ENCODE measurements around the gene LINGO4.

Gene LINGO4

GRCh38 chr1:151838222-151839081 is 33.2 kb upstream of the LINGO4 start:
- Histone ChIP-seq H3K9me3 (no peaks in the 10 kb centered on the region), H3K27me3 (peaks cover 0 to 58% of the 10 kb centered on the region in 2 donors), H3K4me3 (peak overlapping the region; percentile 46 to 53), H3K27ac (no peak overlapping the region), H3K4me1 (peaks cover 0 to 32% (median 26%) of the 10 kb centered on the region in 4 donors), H3K36me3 (no peaks in the 10 kb centered on the region)
- intact Hi-C loops (cut with DNase I; ENCODE audit: low total_unique reads) = no loop called here
- no peak for DNase-seq
- no peak for TF ChIP-seq CTCF (IDR thresholded peaks at IDR 0.05)

- Histone ChIP-seq H3K36me3 (no peaks in the 10 kb centered on the region), H3K27ac (no peak overlapping the region), H3K4me1 (peaks cover 0 to 32% (median 26%) of the 10 kb centered on the region in 4 donors), H3K9me3 (no peaks in the 10 kb centered on the region), H3K4me3 (peak overlapping the region; percentile 46 to 53), H3K27me3 (peaks cover 0 to 62% of the 10 kb centered on the region in 2 donors)
- no peak for DNase-seq
- no peak for TF ChIP-seq CTCF (IDR thresholded peaks at IDR 0.05)
- intact Hi-C loops (cut with DNase I; ENCODE audit: low total_unique reads) = no loop called here
Measured at GRCh38 chr1:151837884-151838221, 32.6 kb upstream of the LINGO4 start.

- no peak overlapping the region for H3K4me3 ChIP-seq
- no peak for TF ChIP-seq CTCF (IDR thresholded peaks at IDR 0.05)
- intact Hi-C loops (cut with DNase I; ENCODE audit: low total_unique reads) = no loop called here
- no peaks in the 10 kb centered on the region for H3K9me3 ChIP-seq
- H3K36me3 ChIP-seq = no peaks in the 10 kb centered on the region
- no peak for DNase-seq
- peaks cover 0 to 65% of the 10 kb centered on the region in 2 donors for H3K27me3 ChIP-seq
- H3K4me1 ChIP-seq = peaks cover 0 to 32% (median 26%) of the 10 kb centered on the region in 4 donors
- no peak overlapping the region for H3K27ac ChIP-seq
Measured at GRCh38 chr1:151837197-151837596, 32.0 kb upstream of the LINGO4 start.

- no peak for DNase-seq
- intact Hi-C loops (cut with DNase I; ENCODE audit: low total_unique reads) = no loop called here
Measured at GRCh38 chr1:151835596-151835995, 30.4 kb upstream of the LINGO4 start.

GRCh38 chr1:151834239-151834638 is 29.0 kb upstream of the LINGO4 start:
- H3K27ac ChIP-seq = no peak overlapping the region

More at GRCh38 chr1:151835596-151835995, 30.4 kb upstream of the LINGO4 start:
- peaks cover 0 to 78% of the 10 kb centered on the region in 2 donors for H3K27me3 ChIP-seq
- no peak overlapping the region for H3K4me3 ChIP-seq
- H3K27ac ChIP-seq = no peak overlapping the region
- no peak for TF ChIP-seq CTCF (IDR thresholded peaks at IDR 0.05)
- no peaks in the 10 kb centered on the region for H3K36me3 ChIP-seq
- H3K4me1 ChIP-seq = peaks cover 0 to 32% (median 26%) of the 10 kb centered on the region in 4 donors
- H3K9me3 ChIP-seq = no peaks in the 10 kb centered on the region

More at GRCh38 chr1:151834239-151834638, 29.0 kb upstream of the LINGO4 start:
- DNase-seq = no peak
- H3K27me3 ChIP-seq = peaks cover 0 to 74% of the 10 kb centered on the region in 2 donors
- TF ChIP-seq CTCF (IDR thresholded peaks at IDR 0.05) = no peak
- no peak overlapping the region for H3K4me3 ChIP-seq
- intact Hi-C loops (cut with DNase I; ENCODE audit: low total_unique reads) = no loop called here
- peaks cover 0 to 29% (median 17%) of the 10 kb centered on the region in 4 donors for H3K4me1 ChIP-seq
- H3K9me3 ChIP-seq = no peaks in the 10 kb centered on the region
- H3K36me3 ChIP-seq = no peaks in the 10 kb centered on the region

Data from tibial artery (tissue), 4 donors.